DND-41 (cell line): ENCODE results near the gene PRR16.

ENCODE experiments used
- CTCF ChIP-seq: IDR thresholded peaks from 2 replicates; pipeline ENCODE4 v1.5.1; 2012; ENCODE audit warnings: borderline replicate concordance, low read length, moderate library complexity, mild to moderate bottlenecking; ENCODE audit not compliant: poor library complexity, severe bottlenecking; ENCODE audit errors: extremely low read depth
- EZH2 ChIP-seq: IDR thresholded peaks from 3 replicates; pipeline ENCODE4 v1.6.1; 2012; ENCODE audit warnings: borderline replicate concordance, low read depth, mild to moderate bottlenecking, moderate library complexity, low read length, inconsistent platforms; ENCODE audit not compliant: severe bottlenecking

- TF ChIP-seq EZH2 (no peak), CTCF (no peak)
Measured at GRCh38 chr5:120466341-120467006, 2.4 kb downstream of the PRR16 start.
